OCI-LY7 (cell line): Measurements from ENCODE around the gene EYA3. TPM values are rescaled to one million over a fixed set of nuclear protein-coding genes. Genes with fewer than 3 reads are reported as not detected.

ENCODE experiments used
- BruUV-seq: library from RNA; stranded (reverse); fragments of 400-500 nt; replicated peaks from 2 replicates; lab custom pipeline; 2021; lab: Mats Ljungman, UMichigan
- CTCF ChIA-PET: fragments of 300-600 bp; sonication (Branson Sonifier 250); formaldehyde crosslinking; loops from one replicate; lab custom pipeline; 2022; ENCODE audit warnings: antibody characterized with exemption; ENCODE audit not compliant: unreplicated experiment; lab: Charles Lee
- POLR2A ChIA-PET: fragments of 300-600 bp; sonication (Branson Sonifier 250); formaldehyde crosslinking; loops from one replicate; lab custom pipeline; 2022; ENCODE audit warnings: antibody characterized with exemption; lab: Charles Lee
- DNase-seq: peaks from one replicate; pipeline ENCODE4 v3.0.0-alpha.2; 2015; ENCODE audit warnings: low spot score
- H2AFZ ChIP-seq: fragments of 200-600 bp; sonication (generic), shearing (Covaris generic); 2 replicates; pipeline ENCODE4 v1.6.1; 2014; ENCODE audit warnings: mild to moderate bottlenecking, antibody characterized with exemption, low read length, moderate library complexity
- H3K27ac ChIP-seq: fragments of 200-600 bp; sonication (generic); 2 replicates; pipeline ENCODE4 v1.5.1; 2014; ENCODE audit warnings: mixed run types, low read depth, mild to moderate bottlenecking, moderate library complexity, low read length, inconsistent platforms; ENCODE audit not compliant: poor library complexity, severe bottlenecking
- H3K36me3 ChIP-seq: fragments of 200-600 bp; sonication (generic); 2 replicates; pipeline ENCODE4 v1.6.1; 2014; ENCODE audit warnings: mild to moderate bottlenecking, antibody characterized with exemption, low read length, moderate library complexity, mixed read lengths; ENCODE audit not compliant: insufficient read depth
- H3K4me1 ChIP-seq: fragments of 200-600 bp; sonication (generic); 2 replicates; pipeline ENCODE4 v1.5.1; 2014; ENCODE audit warnings: mild to moderate bottlenecking, low read length; ENCODE audit not compliant: insufficient read depth, poor library complexity, severe bottlenecking
- H3K4me2 ChIP-seq: fragments of 200-600 bp; sonication (generic); 2 replicates; pipeline ENCODE4 v1.6.1; 2014; ENCODE audit warnings: mild to moderate bottlenecking, low read length
- H3K4me3 ChIP-seq: fragments of 200-600 bp; sonication (generic); 2 replicates; pipeline ENCODE4 v1.5.1; 2014; ENCODE audit warnings: mild to moderate bottlenecking, low read depth, low read length; ENCODE audit not compliant: poor library complexity, severe bottlenecking
- H3K79me2 ChIP-seq: fragments of 200-600 bp; sonication (generic); 2 replicates; pipeline ENCODE4 v1.6.1; 2016; ENCODE audit warnings: low read depth, mild to moderate bottlenecking, low read length, moderate library complexity, mixed read lengths; ENCODE audit not compliant: insufficient read depth
- H3K9me2 ChIP-seq: fragments of 200-600 bp; sonication (generic); 2 replicates; pipeline ENCODE4 v1.6.1; 2016; ENCODE audit warnings: mild to moderate bottlenecking, low read length, mixed read lengths; ENCODE audit not compliant: insufficient read depth
- H3K9me3 ChIP-seq: fragments of 200-600 bp; sonication (generic); 2 replicates; pipeline ENCODE4 v1.6.1; 2014; ENCODE audit warnings: mild to moderate bottlenecking, mixed run types, low read length, mixed read lengths
- H4K20me1 ChIP-seq: fragments of 200-600 bp; sonication (generic); 2 replicates; pipeline ENCODE4 v1.6.1; 2014; ENCODE audit warnings: mild to moderate bottlenecking, antibody characterized with exemption, low read length, moderate library complexity, mixed read lengths; ENCODE audit not compliant: insufficient read depth
- CTCF ChIP-seq: fragments of 200-600 bp; sonication (generic); conservative IDR thresholded peaks from 2 replicates; pipeline ENCODE4 v1.5.1; 2014; ENCODE audit warnings: mild to moderate bottlenecking, antibody characterized with exemption, low read length, moderate library complexity, mixed read lengths
- EZH2phosphoT487 ChIP-seq: fragments of 200-600 bp; sonication (generic); IDR thresholded peaks from 2 replicates; pipeline ENCODE4 v1.6.1; 2018; ENCODE audit warnings: low read depth, borderline replicate concordance, mild to moderate bottlenecking, mixed run types, antibody characterized with exemption, low read length, moderate library complexity, mixed read lengths
- intact Hi-C: fragments of 100-400 bp; cut with micrococcal nuclease; formaldehyde crosslinking; loops from one replicate; pipeline ENCODE4 v1.10.0; 2022; ENCODE audit not compliant: unreplicated experiment
- total RNA-seq, 2 experiments: library from RNA; depleted of rRNA in 1 of 2; stranded (reverse); fragments of >200 nt in 1 of 2; shearing (Covaris generic) in 1 of 2; gene quantifications; 2 replicates each; pipeline ENCODE4 v1.2.3, GENCODE V29; 2014 to 2022

Gene EYA3
- total RNA-seq, 2 experiments from 2014 or later = 29.0 to 114 TPM

- ChIA-PET POLR2A (interaction anchor here (0.7 to 7.0 kb wide), 14 partner anchors 10 to 160 kb away, joined by 3 to 138 read pairs (median 6); no protein-coding TSS in a partner anchor), CTCF (interaction anchor here (0.7 to 1.1 kb wide), 2 partner anchors 9 to 13 kb away, joined by 3 read pairs; no protein-coding TSS in a partner anchor)
- Histone ChIP-seq H3K27ac (peak overlapping the region; percentile 82), H4K20me1 (peaks cover 14% of the 10 kb centered on the region), H3K9me3 (no peaks in the 10 kb centered on the region), H3K79me2 (peaks cover 66% of the 10 kb centered on the region), H3K4me2 (peak overlapping the region; percentile 90), H3K36me3 (no peaks in the 10 kb centered on the region), H2AFZ (peak overlapping the region; percentile 12; the same call in 1 of the 2 replicates), H3K9me2 (no peaks in the 10 kb centered on the region), H3K4me3 (peak overlapping the region; percentile 75), H3K4me1 (peaks cover 64% of the 10 kb centered on the region)
- DNase-seq = peak; percentile 74
- TF ChIP-seq CTCF (peak; percentile 42; the same call in 1 of the 2 replicates), EZH2phosphoT487 (no peak)
- BruUV-seq = no TSS peak
- intact Hi-C loops = loop anchor here (1.0 to 10.0 kb wide), 2 partner anchors 22 to 417 kb away; partner anchors contain the start of gene RCC1
These were observed 719 bp downstream of the EYA3 start for GRCh38 chr1:28087614-28088167.

- CTCF ChIA-PET = interaction anchor here (0.8 to 1.8 kb wide), 2 partner anchors 16 to 28 kb away, joined by 3 to 5 read pairs; no protein-coding TSS in a partner anchor
These were observed 1.8 kb downstream of the EYA3 start for GRCh38 chr1:28086651-28087050.

More at GRCh38 chr1:28086651-28087050, 1.8 kb downstream of the EYA3 start:
- peaks cover 76% of the 10 kb centered on the region for H3K79me2 ChIP-seq
- peaks cover 73% of the 10 kb centered on the region for H3K4me1 ChIP-seq
- peak overlapping the region; percentile 82 for H3K27ac ChIP-seq
- TF ChIP-seq EZH2phosphoT487 (no peak), CTCF (no peak)
- no TSS peak for BruUV-seq
- no peaks in the 10 kb centered on the region for H3K9me2 ChIP-seq
- intact Hi-C loops = loop anchor here (10.0 kb wide), 1 partner anchor 418 kb away; the partner anchor contains the start of gene RCC1
- peak overlapping the region; percentile 90 for H3K4me2 ChIP-seq
- peak; percentile 52 for DNase-seq
- peaks cover 2% of the 10 kb centered on the region; the same call in 1 of the 2 replicates for H3K36me3 ChIP-seq
- peaks cover 14% of the 10 kb centered on the region for H4K20me1 ChIP-seq
- H3K9me3 ChIP-seq = no peaks in the 10 kb centered on the region
- peak overlapping the region; percentile 75 for H3K4me3 ChIP-seq
- POLR2A ChIA-PET = interaction anchor here (0.7 to 7.0 kb wide), 11 partner anchors 9 to 196 kb away, joined by 3 to 138 read pairs (median 5); no protein-coding TSS in a partner anchor
- no peak overlapping the region for H2AFZ ChIP-seq
